NCI-H1417 (cell line): ENCODE data around the gene PSG5.
A peak's percentile ranks its signal among the peaks of the same experiment; 100 is the strongest.
"Not testable (repeated sequence)": the region's sequence is repeated elsewhere in the genome, so short reads cannot be mapped to it uniquely, and the experiment has no call there.

ENCODE experiments used
- DNase-seq, 3 experiments: peaks; one replicate each; lab custom pipeline; 2025; lab: John Stamatoyannopoulos, UW

The PSG5 gene

GRCh38 chr19:43188092-43188491 lies 1.8 kb upstream of the PSG5 start:
- DNase-seq, result not testable (repeated sequence)

GRCh38 chr19:43181869-43182771 lies 4.2 kb downstream of the PSG5 start:
- DNase-seq, result not testable (repeated sequence)

- not testable (repeated sequence) for DNase-seq
Measured at GRCh38 chr19:43179569-43180147, 6.7 kb downstream of the PSG5 start.

GRCh38 chr19:43178577-43178976 lies 7.8 kb downstream of the PSG5 start:
- DNase-seq, result not testable (repeated sequence)

- not testable (repeated sequence) for DNase-seq
Measured at GRCh38 chr19:43165906-43166305, 20.4 kb downstream of the PSG5 start.

GRCh38 chr19:43163135-43163534 lies 23.2 kb downstream of the PSG5 start:
- DNase-seq, result not testable (repeated sequence)

GRCh38 chr19:43162261-43162660 lies 24.1 kb downstream of the PSG5 start:
- DNase-seq, result not testable (repeated sequence)

- no peak for DNase-seq
Measured at GRCh38 chr19:43152214-43152613, 34.1 kb downstream of the PSG5 start.

- peak in 1 of 3 experiments; percentile 13 for DNase-seq
Measured at GRCh38 chr19:43149788-43150187, 36.5 kb downstream of the PSG5 start.

GRCh38 chr19:43148233-43148632 lies 38.1 kb downstream of the PSG5 start:
- DNase-seq, result no peak

GRCh38 chr19:43141763-43142162 lies 44.6 kb downstream of the PSG5 start:
- not testable (repeated sequence) for DNase-seq

GRCh38 chr19:43132696-43133095 lies 53.6 kb downstream of the PSG5 start:
- no peak for DNase-seq

GRCh38 chr19:43131281-43131842 lies 55.0 kb downstream of the PSG5 start:
- peak in 1 of 3 experiments; percentile 8 for DNase-seq

- DNase-seq, result not testable (repeated sequence)
Measured at GRCh38 chr19:43129197-43129596, 57.1 kb downstream of the PSG5 start.

- DNase-seq, result not testable (repeated sequence)
Measured at GRCh38 chr19:43127336-43127735, 59.0 kb downstream of the PSG5 start.

GRCh38 chr19:43126720-43127119 lies 59.6 kb downstream of the PSG5 start:
- no peak for DNase-seq

- DNase-seq, result no peak
Measured at GRCh38 chr19:43124360-43124759, 62.0 kb downstream of the PSG5 start.

- DNase-seq, result not testable (repeated sequence)
Measured at GRCh38 chr19:43120433-43121026, 65.8 kb downstream of the PSG5 start.

GRCh38 chr19:43119526-43119925 lies 66.8 kb downstream of the PSG5 start:
- DNase-seq, result not testable (repeated sequence)
